Activated T-helper 1 cell treated with Interleukin-2 at 50 U/mL for 16 hours (primary cell): ENCODE results near the gene LSAMP.
"Not testable (repeated sequence)": the region's sequence is repeated elsewhere in the genome, so short reads cannot be mapped to it uniquely, and the experiment has no call there.

Experiments
- DNase-seq: peaks from one replicate; pipeline ENCODE4 v3.0.0-alpha.2; 2020; ENCODE audit warnings: low read depth

LSAMP gene

DNA sequence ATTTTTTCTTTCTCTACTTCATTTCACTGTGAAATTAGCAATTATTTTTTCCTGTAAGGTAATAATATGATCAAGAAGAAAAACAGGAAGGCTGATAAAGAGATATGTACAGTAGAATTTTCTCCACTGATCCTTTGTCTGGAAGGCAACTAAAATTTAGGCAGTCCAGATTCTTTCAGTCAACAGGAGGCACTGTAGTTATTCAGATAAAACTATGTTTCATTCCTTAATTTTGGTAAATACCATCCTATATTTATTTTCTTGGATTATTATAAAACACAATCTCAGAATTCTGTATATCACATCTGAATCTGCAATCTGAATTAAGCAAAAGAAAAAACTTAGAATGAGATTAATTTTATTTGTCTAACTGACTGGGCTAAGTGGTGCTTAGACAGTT lies 343.2 kb downstream of the LSAMP start:
- DNase-seq = no peak

DNA sequence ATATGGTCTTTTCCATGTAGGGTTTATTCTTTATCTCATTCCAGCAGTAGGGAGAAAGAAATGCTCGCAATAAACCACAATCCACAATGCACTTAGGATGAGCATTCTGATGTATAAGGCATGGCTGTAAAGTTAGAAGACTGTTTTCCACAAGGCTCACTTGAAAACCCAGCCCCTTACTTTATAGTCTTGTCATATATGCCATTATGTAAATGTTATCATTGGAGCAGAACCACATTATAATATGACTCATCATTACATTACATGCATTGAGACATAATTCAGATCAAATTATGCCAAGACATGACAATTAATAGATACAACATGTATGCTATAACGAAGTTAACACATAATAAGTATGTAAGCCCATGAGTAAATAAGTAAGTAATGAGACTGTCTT lies 348.1 kb downstream of the LSAMP start:
- no peak for DNase-seq

DNA sequence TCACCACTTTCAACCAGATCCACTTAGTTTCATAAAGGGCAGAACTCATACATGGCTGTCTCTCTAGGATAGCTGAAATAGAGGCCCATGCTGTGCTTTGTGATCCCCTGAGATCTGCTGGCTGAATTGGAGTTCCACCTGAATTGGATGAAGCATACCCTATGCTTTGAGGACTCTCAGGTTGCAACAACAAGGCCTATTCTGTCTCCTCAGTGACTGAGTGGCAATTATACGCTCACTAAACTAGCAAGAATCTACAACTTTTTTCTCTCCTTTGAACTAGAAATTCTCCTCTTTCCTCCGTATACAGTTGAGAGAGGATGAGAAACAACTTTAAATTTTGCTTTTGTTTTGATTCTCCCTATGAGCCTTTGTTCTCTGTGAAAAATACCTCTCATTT lies 348.7 kb downstream of the LSAMP start:
- no peak for DNase-seq

DNA sequence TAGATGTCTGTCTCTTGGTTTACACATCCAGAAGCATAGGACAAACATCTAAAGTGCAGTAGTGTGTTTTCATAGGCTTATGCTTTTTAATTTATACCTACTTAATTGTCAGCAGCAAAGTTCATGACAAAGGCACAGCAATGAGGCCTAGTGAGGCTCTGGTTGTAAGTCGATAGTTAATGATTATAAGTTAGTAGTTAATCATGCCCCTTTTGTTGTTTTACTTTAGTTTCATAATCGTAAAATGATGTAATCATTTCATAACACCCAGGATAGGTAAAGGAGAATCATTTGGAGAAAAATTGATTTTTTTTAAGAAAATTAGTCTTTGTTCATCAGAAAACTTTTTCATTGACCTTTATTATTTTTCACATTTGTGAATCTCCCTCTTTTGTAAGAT lies 351.9 kb downstream of the LSAMP start:
- DNase-seq = no peak

DNA sequence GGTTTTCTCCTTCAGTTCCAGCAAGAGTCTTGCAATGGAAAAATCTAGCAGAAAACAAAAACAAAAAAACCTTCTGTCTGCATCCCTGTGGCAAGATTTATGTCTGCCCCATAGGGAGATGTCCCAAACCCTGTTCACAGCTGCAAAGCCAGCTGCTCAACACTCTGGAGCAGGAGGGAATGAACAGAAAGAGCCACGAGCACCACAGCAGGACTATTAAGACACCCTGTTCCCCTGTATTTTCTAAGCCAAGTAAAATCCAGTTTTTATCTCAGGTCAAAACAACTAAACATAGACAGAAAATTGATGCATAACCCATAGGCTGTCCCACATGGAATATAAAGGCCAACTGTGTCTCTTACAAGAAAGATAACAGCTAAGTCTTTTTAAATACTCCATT lies 357.9 kb downstream of the LSAMP start:
- no peak for DNase-seq

DNA sequence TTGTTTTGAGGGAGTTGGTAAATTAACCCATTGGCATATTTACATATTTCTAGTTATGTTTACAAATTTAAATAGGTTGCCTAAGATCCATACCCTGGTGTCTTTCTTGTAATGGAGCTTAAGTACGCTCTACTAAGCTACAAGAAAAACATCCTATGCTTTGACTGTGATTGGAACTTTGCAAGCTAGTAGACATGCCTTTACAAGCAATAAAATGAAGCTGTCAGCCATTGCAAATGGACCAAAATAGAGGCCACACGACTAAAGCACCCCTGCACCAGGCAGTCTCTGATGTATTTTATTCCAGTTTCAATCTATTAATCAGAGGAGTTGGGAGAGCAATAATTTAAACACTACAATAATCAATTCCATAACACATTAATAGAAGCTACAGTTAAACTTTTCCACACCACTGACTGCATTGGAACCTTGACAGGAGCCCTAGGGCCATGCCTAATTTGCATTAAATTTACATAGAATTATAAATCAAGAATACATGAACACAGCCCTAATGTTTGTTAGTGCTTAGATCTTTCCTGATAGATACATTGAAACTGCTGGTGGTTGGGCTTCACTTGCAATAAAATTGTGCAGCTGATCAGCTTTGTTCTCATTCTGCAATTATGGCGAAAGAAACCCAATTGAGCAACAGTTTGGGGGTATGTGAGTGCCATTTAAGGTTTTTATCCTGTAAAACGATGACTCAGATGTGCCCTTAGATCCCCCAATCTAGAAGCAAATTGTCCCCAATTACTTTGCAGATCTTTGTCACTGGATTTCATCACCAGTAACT lies 360.1 kb downstream of the LSAMP start:
- no peak for DNase-seq

DNA sequence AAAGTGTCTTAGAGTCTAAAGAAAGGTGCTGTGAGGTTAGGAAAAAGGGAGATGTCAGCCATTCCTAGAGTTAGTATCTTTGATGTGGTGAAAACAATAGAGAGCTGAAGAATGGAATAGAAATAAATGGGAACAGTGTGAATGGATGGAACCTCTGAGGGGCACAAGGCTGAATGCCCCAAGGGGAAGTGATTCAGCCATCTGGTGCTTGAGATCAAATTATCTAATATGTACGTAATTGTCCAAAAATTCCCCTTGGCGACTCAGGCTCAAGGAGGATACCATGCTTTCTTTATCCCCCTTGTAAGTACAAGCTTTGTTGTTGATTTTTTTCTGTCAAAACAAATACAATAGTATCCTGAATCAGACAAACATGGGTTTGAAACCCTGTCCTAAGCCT lies 361.6 kb downstream of the LSAMP start:
- no peak for DNase-seq

DNA sequence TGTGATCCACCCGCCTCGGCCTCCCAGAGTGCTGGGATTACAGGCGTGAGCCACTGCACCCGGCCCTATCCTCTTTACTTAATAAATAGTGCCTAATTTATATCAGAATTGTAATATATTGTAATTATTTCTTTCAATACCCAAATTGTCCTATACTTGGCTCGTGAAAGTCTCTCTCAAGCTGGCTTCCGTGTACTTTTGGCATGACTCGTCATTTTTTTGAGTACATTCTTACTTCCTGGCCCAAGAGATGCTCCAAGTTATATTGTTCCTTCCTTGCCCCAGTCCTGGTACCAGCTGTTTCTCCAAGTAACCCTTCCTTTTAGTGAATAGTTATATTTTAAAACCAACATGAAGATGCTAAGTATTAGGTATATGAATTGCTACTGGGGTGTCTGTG lies 366.7 kb downstream of the LSAMP start:
- no peak for DNase-seq

DNA sequence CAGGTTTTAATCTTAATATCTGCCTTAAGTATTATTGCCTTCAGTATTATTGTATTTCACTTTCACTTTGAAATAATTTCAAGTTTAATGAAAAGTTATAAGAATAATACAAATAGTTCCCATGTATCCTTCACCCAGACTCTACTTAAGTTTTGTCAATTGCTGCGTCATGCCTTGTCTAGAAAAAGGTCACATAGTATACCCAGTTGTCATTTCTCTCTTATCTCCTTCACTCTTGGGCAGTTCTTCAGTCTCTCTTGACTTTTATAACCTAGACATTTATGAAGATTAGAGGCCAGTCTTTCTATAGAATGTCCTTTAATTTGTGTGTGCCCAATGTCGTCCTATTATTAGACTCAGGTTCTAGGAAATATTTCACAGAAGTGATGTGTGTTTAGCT lies 367.7 kb downstream of the LSAMP start:
- no peak for DNase-seq

DNA sequence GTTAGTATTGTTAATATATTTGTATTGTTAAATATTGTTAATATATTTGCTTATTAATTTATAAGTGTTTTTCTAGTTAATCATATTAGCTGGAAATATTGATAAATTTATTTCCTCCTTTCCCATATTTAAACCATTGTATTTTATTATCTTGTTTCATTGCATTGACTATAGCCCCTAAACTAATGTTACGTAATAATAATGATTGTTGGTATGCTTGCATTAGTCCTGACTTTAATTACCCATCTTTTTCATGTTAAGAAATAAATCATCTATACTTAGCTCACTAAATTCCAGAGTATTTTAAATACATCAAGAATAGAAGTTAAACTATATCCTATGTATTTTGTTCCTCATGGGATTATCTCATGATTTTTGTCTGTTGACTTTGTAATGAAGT lies 368.2 kb downstream of the LSAMP start:
- DNase-seq = no peak

DNA sequence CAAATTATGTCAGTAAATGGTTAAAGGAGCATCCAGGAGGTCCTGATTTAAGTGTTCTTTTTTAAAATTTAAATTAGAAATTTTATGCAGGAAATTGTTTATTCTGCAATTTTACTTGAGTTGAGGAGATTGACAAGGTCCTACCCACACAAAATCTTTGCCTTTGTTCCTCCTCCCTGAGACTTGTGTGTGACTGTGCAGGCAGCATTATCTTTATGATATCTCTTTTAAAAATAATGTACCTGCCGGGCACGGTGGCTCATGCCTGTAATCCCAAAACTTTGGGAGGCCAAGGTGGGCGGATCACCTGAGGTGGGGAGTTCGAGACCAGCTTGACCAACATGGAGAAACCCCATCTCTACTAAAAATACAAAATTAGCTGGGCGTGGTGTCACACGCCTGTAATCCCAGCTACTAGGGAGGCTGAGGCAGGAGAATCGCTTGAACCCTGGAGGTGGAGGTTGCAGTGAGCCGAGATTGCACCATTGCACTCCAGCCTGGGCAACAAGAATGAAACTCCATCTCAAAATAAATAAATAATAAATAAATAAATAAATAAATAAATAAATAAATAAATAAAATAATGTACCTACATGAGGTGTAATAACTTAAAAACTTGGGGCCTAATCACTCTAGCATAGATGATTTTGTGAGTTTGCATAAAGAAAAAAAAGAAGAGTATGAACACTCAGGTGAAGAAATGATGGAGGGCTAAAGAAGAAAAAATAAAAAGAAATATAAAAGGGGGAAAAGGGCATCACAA lies 374.6 kb downstream of the LSAMP start:
- not testable (repeated sequence) for DNase-seq

DNA sequence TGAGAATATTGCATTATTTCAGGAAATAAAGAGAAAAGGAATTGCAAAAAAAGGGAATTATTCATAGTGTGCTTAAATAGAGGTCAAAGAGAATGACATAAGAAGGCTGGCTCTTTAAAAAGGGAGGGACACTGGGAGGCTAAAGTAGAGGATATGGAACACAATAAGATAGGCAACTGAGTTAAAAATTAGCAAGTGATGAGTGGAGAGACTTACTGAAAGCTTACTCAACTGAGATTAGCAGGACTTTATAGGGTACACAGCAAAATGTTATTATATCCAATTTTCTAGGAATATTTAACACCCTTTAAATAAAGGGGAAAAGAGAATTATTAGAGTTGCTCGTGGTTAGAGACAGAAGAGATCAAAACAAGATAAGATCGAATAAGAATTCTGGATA lies 375.2 kb downstream of the LSAMP start:
- DNase-seq = no peak

DNA sequence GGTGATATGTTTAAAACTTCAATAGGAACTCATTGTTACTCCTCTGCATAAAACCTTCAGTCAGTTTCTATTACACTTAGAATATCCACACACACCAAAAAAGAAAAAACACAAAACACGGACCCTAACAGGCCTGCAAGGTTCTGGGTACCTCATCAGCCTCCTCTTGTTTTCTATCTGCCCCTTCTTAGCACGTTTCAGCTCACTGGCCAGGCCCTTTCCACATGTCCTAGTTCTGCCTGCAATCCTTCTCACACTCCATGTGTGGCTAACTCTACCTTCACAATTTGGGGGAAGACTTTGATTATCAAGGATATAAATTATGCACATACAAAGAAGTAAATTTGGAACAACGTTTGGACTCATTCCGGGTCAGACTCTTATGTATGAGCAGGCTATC lies 376.3 kb downstream of the LSAMP start:
- no peak for DNase-seq

DNA sequence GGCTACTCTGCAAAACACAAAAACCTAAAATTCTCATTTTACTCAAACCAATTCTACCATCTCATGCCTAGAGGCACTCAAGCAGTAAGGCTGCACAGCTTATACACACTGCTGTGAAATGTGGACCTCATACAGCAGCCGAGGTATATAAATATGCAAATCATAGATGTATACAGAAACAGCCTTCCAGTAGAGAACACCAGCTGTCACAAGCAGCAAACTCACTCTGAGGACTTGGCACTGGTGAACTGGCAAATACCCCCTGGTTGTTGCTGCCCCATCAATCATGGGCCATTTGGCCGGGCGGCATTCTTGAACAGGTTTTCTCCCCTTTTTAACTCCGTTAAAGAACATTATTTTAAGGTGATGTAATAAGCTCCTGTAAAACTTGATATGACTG lies 378.0 kb downstream of the LSAMP start:
- DNase-seq = no peak

DNA sequence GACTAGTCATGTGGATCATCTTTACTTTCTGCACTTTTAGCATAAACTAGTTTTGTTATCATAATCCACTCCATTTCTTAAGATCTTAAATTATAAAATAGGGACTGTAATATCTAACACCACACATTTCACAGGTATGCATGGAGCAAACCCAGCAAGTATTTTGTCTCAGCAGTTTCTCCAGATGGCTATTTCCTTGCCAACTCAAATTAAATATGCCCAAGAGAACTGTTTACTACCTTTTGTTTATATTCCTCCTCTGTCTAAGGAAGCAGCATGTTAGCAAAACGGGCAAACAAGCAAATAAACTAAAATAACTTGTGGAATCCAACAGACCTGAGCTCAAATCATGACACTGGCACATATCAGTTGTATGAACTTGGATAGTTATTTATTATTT lies 379.8 kb downstream of the LSAMP start:
- no peak for DNase-seq

DNA sequence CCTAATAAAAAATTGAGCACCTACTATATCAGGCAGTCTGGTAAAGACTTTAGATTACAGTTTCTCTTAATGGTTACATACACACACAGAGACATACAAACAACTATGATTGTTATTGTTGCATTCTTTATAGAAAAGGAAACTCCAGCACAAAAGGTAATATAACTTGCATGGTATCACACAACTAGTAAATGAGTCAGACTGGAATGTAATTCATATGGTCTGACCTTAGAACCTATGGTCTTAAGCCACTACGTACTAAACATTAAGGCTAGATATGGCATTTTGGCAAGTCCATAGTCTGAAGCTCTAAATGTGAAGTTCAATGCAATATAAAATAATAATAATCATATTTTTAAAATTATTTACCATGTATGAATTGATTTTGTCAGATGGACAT lies 380.6 kb downstream of the LSAMP start:
- DNase-seq = no peak

DNA sequence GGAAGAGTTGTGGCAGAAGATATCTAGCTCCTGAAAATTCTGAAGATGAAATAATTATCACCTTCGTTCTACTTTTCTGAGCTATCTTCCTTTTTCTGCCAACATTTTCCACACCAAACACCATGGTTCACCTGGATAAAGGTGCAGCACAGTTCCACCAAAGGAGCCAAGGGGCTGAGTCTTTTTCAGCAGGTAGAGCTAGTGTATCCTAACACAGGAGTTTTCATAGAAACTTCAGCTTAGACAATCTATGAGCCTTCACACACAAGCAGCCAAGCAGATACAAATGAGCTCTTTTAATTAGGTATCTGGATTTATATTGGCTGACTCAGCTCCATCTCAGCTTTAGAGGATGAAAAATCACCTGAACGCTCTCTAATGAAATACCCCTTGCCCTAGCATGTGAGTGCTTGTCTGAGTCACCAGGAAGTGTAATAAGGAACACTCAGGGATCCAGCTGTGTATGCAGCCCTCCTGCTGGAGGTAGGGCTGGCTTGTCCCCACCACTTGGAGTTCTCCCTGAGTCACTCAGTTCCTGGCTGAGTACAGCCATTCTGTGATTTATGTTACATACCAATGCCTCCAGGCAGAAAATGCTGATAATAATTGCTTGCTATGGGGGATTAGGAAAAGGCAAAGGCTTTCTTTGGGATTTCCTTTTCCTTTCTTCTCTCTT lies 385.7 kb downstream of the LSAMP start:
- no peak for DNase-seq

DNA sequence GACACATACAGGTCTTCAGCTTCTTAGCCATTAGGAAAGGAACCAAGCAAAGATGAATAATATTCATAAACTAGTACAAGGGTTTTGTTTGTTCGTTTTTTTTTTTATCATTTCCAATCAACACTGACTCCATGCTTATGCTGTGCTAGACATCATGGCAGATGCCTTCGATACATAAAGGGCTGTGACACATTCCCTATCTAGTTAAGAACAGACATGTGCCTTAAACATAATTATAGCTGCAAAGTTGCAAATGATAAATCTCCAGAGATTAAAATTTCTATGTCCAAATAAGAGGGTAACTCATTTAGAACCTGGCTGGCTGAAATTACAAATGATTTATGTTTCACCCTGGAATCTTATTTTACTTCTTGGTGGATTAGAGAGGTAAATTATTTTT lies 386.4 kb downstream of the LSAMP start:
- no peak for DNase-seq

DNA sequence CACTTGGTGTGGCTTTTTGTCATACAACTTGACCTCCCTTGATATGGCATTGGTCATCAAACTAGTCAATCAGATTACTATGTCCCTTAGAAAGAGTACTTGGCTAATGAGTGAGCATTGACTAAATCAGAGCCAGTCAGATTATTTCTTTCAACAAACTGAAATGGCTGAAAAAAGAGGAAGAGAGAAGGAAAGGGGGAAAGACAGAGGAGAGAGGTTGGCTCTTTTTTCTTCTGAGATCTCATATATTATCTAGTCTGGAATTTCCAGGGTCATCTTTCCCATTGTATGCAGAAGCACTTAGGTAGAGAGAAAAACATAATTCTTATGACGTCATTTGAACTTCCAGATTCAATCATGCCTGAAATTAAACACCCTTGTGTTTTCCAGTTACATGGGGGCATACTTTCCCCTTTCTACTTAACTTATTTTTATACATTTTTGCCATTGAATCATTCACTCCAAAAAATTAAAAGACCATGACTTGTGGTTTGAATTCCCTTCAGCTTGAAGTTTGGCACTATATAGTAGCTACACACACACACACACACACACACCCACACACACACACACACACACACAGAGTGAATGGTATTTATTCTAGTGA lies 387.8 kb downstream of the LSAMP start:
- no peak for DNase-seq

DNA sequence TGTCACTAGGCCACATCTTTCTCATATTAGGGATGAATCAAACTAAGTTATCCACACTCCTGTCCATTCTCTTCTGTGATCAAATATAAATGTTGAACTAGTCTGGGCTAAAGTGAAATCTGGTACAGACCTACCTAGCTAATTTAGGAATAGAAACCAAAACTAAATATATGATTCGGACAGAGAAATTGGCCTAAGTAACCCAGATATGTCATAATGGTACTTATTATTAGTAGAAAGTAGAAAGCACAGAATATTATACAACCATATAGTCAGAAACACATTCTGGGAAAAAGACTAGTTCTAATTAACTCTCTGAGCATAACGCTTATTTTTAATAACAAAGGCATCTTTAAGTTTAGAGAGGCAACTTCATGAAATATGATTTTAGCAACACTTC lies 389.0 kb downstream of the LSAMP start:
- no peak for DNase-seq

DNA sequence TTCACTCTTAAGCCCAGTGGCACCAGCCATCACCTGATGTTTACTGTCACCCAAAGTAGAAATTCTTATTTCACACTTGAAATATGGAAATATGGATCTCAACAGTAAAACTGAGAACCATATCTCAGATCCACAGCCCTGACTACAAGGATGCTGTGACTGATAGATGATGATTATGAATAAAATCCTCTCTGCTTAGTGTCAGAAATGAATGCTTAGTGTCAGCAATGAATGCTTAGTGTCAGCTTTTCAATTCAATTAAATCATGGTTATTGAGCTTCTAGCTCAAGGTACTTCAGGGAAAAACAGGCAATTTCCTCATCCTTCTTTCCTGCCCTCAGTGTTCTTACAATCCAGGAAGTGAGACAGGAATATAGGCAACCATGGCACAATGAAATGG lies 392.3 kb downstream of the LSAMP start:
- DNase-seq = no peak

DNA sequence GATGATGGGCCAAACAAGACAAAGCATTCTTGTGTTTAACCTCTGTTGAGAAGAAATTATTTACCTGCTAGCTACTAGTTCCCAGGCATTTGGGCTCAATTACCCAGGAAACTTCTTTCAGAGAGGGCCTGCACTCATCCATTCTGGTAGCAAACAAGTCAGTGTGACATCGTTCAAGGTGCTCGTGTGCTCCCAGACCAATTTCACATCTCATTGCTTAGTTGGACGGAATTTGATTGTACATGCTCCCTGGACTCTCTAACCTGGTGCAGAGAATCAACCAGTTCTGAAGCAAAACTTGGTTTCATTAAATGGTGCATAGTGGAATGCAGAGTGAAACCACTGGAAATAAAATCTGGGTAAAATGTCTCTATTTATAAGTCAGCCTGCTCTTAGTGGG lies 392.7 kb downstream of the LSAMP start:
- no peak for DNase-seq

DNA sequence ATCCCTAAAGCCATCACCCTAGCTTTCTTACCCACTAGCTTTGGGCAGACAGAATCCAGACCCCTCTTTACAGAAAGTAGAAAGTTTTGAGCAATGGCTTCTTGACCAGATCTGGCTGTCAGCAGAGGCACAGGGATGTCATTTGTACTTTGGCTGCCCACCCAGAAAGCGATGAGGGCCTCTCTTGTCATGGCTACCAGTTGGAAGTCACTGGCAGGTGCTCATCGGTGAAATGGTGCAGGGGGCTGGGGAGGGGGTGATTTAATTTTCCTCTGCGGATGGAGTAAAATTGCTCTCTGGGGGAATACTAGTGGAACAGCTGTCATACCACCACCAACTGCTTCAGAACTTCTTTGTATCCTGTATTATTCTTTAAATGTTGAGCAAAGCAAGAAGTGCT lies 393.7 kb downstream of the LSAMP start:
- no peak for DNase-seq
